ENCODE data around the gene GNG10.
"Not testable (repeated sequence)": the region's sequence is repeated elsewhere in the genome, so short reads cannot be mapped to it uniquely, and the experiment has no call there.

GNG10 gene

GRCh38 chr9:111661150-111661801 lies at the start of gene GNG10:
TSS of gene GNG10 (plus strand) at chr9:111661605. CDS start at chr9:111661635, 30 bp downstream.
- DNase-seq (ENCODE audit: low read depth in 2 of 2): peak; percentile 53 to 63
- no peak for TF ChIP-seq CTCF (IDR thresholded peaks at IDR 0.05; ENCODE audit: low read depth, low read length)
- H3K4me3 ChIP-seq (replicated peaks in 1 of 2; ENCODE audit: low read depth in 2 of 2, low read length in 2 of 2): peak within 1 kb of the TSS; percentile 83 to 88

- DNase-seq (ENCODE audit: low read depth in 2 of 2): no peak
- TF ChIP-seq CTCF (IDR thresholded peaks at IDR 0.05; ENCODE audit: low read depth, low read length): no peak
- no peak overlapping the region for H3K4me3 ChIP-seq (replicated peaks in 1 of 2; ENCODE audit: low read depth in 2 of 2, low read length in 2 of 2)
These were observed 47.9 kb upstream of the GNG10 start for GRCh38 chr9:111613436-111614040.

GRCh38 chr9:111615928-111616327 lies 45.5 kb upstream of the GNG10 start:
- no peak for DNase-seq (ENCODE audit: low read depth in 2 of 2)

GRCh38 chr9:111617349-111617748 lies 44.1 kb upstream of the GNG10 start:
- H3K4me3 ChIP-seq (replicated peaks in 1 of 2; ENCODE audit: low read depth in 2 of 2, low read length in 2 of 2); DNase-seq (ENCODE audit: low read depth in 2 of 2): not testable (repeated sequence)

More at GRCh38 chr9:111615928-111616327, 45.5 kb upstream of the GNG10 start:
- H3K4me3 ChIP-seq (replicated peaks in 1 of 2; ENCODE audit: low read depth in 2 of 2, low read length in 2 of 2): no peak overlapping the region
- no peak for TF ChIP-seq CTCF (IDR thresholded peaks at IDR 0.05; ENCODE audit: low read depth, low read length)

GRCh38 chr9:111621895-111622480 lies 39.4 kb upstream of the GNG10 start:
- H3K4me3 ChIP-seq (replicated peaks in 1 of 2; ENCODE audit: low read depth in 2 of 2, low read length in 2 of 2): no peak overlapping the region
- TF ChIP-seq CTCF (IDR thresholded peaks at IDR 0.05; ENCODE audit: low read depth, low read length): peak; percentile 99
- DNase-seq (ENCODE audit: low read depth in 2 of 2): peak; percentile 72 to 73

- no peak for TF ChIP-seq CTCF (IDR thresholded peaks at IDR 0.05; ENCODE audit: low read depth, low read length)
- H3K4me3 ChIP-seq (replicated peaks in 1 of 2; ENCODE audit: low read depth in 2 of 2, low read length in 2 of 2): no peak overlapping the region
- DNase-seq (ENCODE audit: low read depth in 2 of 2): peak; percentile 85 to 88
These were observed 38.8 kb upstream of the GNG10 start for GRCh38 chr9:111622626-111623025.

- TF ChIP-seq CTCF (IDR thresholded peaks at IDR 0.05; ENCODE audit: low read depth, low read length): no peak
- no peak for DNase-seq (ENCODE audit: low read depth in 2 of 2)
- no peak overlapping the region for H3K4me3 ChIP-seq (replicated peaks in 1 of 2; ENCODE audit: low read depth in 2 of 2, low read length in 2 of 2)
These were observed 34.0 kb upstream of the GNG10 start for GRCh38 chr9:111627260-111627963.
